Right lobe of liver (tissue), 6 donors: Measurements from ENCODE around the gene MBD6. TPM values are rescaled to one million over a fixed set of nuclear protein-coding genes. Genes with fewer than 3 reads are reported as not detected.

Source experiments
- ATAC-seq, 4 donors: fragments of 200-7000 bp; cut with Tn5 transposase; one replicate each; pipeline ENCODE4 v1.9.1; 2020; ENCODE audit warnings: mild to moderate bottlenecking in 4 of 4, moderate library complexity in 4 of 4
- DNase-seq, 3 donors: peaks; one replicate each; pipeline ENCODE4 v3.0.0-alpha.2; 2020
- H3K27ac ChIP-seq, 3 donors: fragments of 200-600 bp; one replicate each; pipeline ENCODE4 v1.8.0; 2022
- H3K27me3 ChIP-seq, 2 donors: fragments of 200-600 bp; one replicate each; pipeline ENCODE4 v1.8.0; 2022
- H3K36me3 ChIP-seq, 4 donors: fragments of 200-600 bp; sonication (generic) in 1 of 4; one replicate each; pipeline versions ENCODE4 v1.5.1 to v1.8.0; 2017 to 2022; ENCODE audit warnings: control low read depth in 1 of 4
- H3K4me1 ChIP-seq, 4 donors: fragments of 200-600 bp; sonication (generic) in 1 of 4; one replicate each; pipeline versions ENCODE4 v1.5.1 to v1.8.0; 2017 to 2022; ENCODE audit warnings: control low read depth in 1 of 4
- H3K4me3 ChIP-seq, 3 donors: fragments of 200-600 bp; one replicate each; pipeline ENCODE4 v1.8.0; 2022
- H3K9me3 ChIP-seq, 4 donors: fragments of 200-600 bp; sonication (generic) in 1 of 4; one replicate each; pipeline versions ENCODE4 v1.5.1 to v1.8.0; 2017 to 2022; ENCODE audit warnings: control low read depth in 1 of 4
- POLR2A ChIP-seq: fragments of 450-650 bp; IDR thresholded peaks from one replicate; pipeline ENCODE4 v1.6.1; 2017; ENCODE audit warnings: antibody characterized with exemption, mild to moderate bottlenecking
- WGBS: methylation state at CpG from one replicate; pipeline ENCODE4 v1.1.6; 2018; ENCODE audit warnings: low coverage, low lambda C conversion rate; ENCODE audit not compliant: insufficient coverage; ENCODE audit errors: missing lambda C conversion rate; 5-methylcytosine and 5-hydroxymethylcytosine counted together
- intact Hi-C, 2 donors: fragments of 100-400 bp; cut with DNase I; formaldehyde crosslinking; loops; one replicate each; pipeline versions ENCODE4 v1.11.2 to v1.14.1; 2022
- total RNA-seq, 6 experiments: library from RNA; depleted of rRNA in 2 of 6; stranded (reverse); fragments of >200 nt in 2 of 6; fragmentation: NEBNext Ultra II Directional in 3 of 6; extraction: Animal tissue kit (Norgen Biotek cat#: 25700) in 3 of 6; gene quantifications; one replicate each; pipeline versions ENCODE4 v1.1.0 to v1.2.4, GENCODE V29; 2016 to 2023
- TF ChIP-seq, protein P1 (sequence below), 4 donors: fragments of 200-600 bp in 3 of 4; fragments of 450-650 bp in 1 of 4; IDR thresholded peaks; one replicate each; pipeline versions ENCODE4 v1.5.1 to v1.8.0; 2016 to 2022; ENCODE audit warnings: antibody characterized with exemption in 4 of 4, mild to moderate bottlenecking in 2 of 4
- donor health status: DM: no; HTN: yes; CAD: no.
- donor health status: DM: no; HTN: no; CAD: no.
- donor health status: DM: no; HTN: no; CAD: no.
- donor health status: DM: no; HTN: yes; CAD: no.
- donor health status: DM: no; HTN: yes; CAD: no.

The MBD6 gene
- total RNA-seq, 6 experiments from 2014 or later, result 7.4 to 61.1 (median 39.3) TPM

GRCh38 chr12:57476993-57477709 is 45.5 kb upstream of the MBD6 start:
- TF ChIP-seq POLR2A, result no peak
- TF ChIP-seq, protein P1, sequence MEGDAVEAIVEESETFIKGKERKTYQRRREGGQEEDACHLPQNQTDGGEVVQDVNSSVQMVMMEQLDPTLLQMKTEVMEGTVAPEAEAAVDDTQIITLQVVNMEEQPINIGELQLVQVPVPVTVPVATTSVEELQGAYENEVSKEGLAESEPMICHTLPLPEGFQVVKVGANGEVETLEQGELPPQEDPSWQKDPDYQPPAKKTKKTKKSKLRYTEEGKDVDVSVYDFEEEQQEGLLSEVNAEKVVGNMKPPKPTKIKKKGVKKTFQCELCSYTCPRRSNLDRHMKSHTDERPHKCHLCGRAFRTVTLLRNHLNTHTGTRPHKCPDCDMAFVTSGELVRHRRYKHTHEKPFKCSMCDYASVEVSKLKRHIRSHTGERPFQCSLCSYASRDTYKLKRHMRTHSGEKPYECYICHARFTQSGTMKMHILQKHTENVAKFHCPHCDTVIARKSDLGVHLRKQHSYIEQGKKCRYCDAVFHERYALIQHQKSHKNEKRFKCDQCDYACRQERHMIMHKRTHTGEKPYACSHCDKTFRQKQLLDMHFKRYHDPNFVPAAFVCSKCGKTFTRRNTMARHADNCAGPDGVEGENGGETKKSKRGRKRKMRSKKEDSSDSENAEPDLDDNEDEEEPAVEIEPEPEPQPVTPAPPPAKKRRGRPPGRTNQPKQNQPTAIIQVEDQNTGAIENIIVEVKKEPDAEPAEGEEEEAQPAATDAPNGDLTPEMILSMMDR (IDR thresholded peaks at IDR 0.05), result no peak
- H3K9me3 ChIP-seq, result no peaks in the 10 kb centered on the region
- peaks cover 0 to 13% (median 5%) of the 10 kb centered on the region in 4 donors for H3K4me1 ChIP-seq
- WGBS, result 53% methylated on average over 4 of the region's 15 CpGs
- intact Hi-C loops, result no loop called here
- H3K27ac ChIP-seq, result peak overlapping the region; percentile 26 to 73 (median 66)
- no peaks in the 10 kb centered on the region for H3K36me3 ChIP-seq
- H3K4me3 ChIP-seq, result peak overlapping the region; percentile 25 to 42 (median 29)
- DNase-seq (no peak), ATAC-seq (no peak)
- peaks cover 0 to 14% of the 10 kb centered on the region in 2 donors for H3K27me3 ChIP-seq

GRCh38 chr12:57477710-57478681 is 44.6 kb upstream of the MBD6 start:
- Histone ChIP-seq H3K9me3 (no peaks in the 10 kb centered on the region), H3K36me3 (no peaks in the 10 kb centered on the region), H3K27ac (peak overlapping the region; percentile 50 to 73 (median 66)), H3K4me1 (peaks cover 0 to 13% (median 5%) of the 10 kb centered on the region in 4 donors), H3K27me3 (peaks cover 0 to 14% of the 10 kb centered on the region in 2 donors), H3K4me3 (peak overlapping the region; percentile 25 to 42 (median 29))
- no peak for DNase-seq
- WGBS, result 59% methylated on average over 10 of the region's 12 CpGs
- peak; percentile 19 to 53 (median 34) for ATAC-seq
- intact Hi-C loops, result no loop called here
- no peak for TF ChIP-seq POLR2A
- TF ChIP-seq, protein P1 (IDR thresholded peaks at IDR 0.05), result no peak

DNA sequence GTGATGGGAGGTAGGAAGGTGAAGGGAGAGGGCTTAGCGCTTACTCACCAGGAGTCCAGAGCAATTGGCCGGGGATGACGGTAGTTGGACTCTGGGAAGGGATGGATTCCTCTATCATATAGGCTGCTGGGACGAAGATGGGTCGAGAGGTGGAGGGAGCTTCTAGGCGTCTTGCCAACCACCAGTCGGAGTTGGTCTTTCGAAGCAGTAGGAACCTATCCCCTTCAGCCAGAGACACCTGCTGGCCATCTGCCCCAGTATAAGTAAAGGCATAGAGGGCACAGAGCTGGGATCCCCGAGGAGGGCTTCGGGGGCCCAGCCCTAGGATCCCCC is 43.6 kb upstream of the MBD6 start:
- intact Hi-C loops, result no loop called here
- WGBS, result 20% methylated on average over 1 of the region's 10 CpGs
- ATAC-seq (no peak), DNase-seq (no peak)
- H3K9me3 ChIP-seq, result no peaks in the 10 kb centered on the region
- peaks cover 0 to 13% (median 5%) of the 10 kb centered on the region in 4 donors for H3K4me1 ChIP-seq
- H3K36me3 ChIP-seq, result no peaks in the 10 kb centered on the region
- TF ChIP-seq, protein P1 (IDR thresholded peaks at IDR 0.05), result no peak
- TF ChIP-seq POLR2A, result no peak
- no peak overlapping the region for H3K4me3 ChIP-seq
- peaks cover 0 to 14% of the 10 kb centered on the region in 2 donors for H3K27me3 ChIP-seq
- H3K27ac ChIP-seq, result peak overlapping the region; percentile 50 to 73 (median 66)

- no peak for DNase-seq
- peak within 1 kb of the TSS; percentile 50 to 73 (median 66) for H3K27ac ChIP-seq
- TF ChIP-seq, protein P1 (IDR thresholded peaks at IDR 0.05), result no peak
- no peak for TF ChIP-seq POLR2A
- peak; percentile 4 to 19 (median 7) for ATAC-seq
- peaks cover 0 to 13% (median 5%) of the 10 kb centered on the region in 4 donors for H3K4me1 ChIP-seq
- intact Hi-C loops, result no loop called here
- no peak within 1 kb of the TSS for H3K4me3 ChIP-seq
- peaks cover 0 to 14% of the 10 kb centered on the region in 2 donors for H3K27me3 ChIP-seq
- H3K9me3 ChIP-seq, result no peaks in the 10 kb centered on the region
- no peaks in the 10 kb centered on the region for H3K36me3 ChIP-seq
- 50% methylated on average over 6 of the region's 6 CpGs for WGBS
Measured at GRCh38 chr12:57479376-57480115, 43.1 kb upstream of the MBD6 start, which contains the start of gene ARHGAP9. Gene ARHGAP9, minus strand, starts transcription at chr12:57479866. Its CDS starts 460 bp downstream, at chr12:57479406.
